GM12878 (cell line): ENCODE results near the gene OR5C1. TPM values are rescaled to one million over a fixed set of nuclear protein-coding genes. Genes with fewer than 3 reads are reported as not detected.
"Not testable (repeated sequence)": the region's sequence is repeated elsewhere in the genome, so short reads cannot be mapped to it uniquely, and the experiment has no call there.

Source experiments
- ATAC-seq: fragments of 200-7000 bp; cut with Tn5 transposase; 3 replicates; pipeline ENCODE4 v1.9.1; 2020; ENCODE audit warnings: mild to moderate bottlenecking, moderate library complexity
- BruUV-seq: library from RNA; stranded (reverse); fragments of 400-500 nt; replicated peaks from 2 replicates; lab custom pipeline; 2021; lab: Mats Ljungman, UMichigan
- CTCF ChIA-PET: fragments of 300-600 bp; sonication (Branson Sonifier 250); formaldehyde crosslinking; extraction: SDS; loops from one replicate; lab custom pipeline; 2021; ENCODE audit warnings: inconsistent platforms; lab: Yijun Ruan, JAX
- POLR2A ChIA-PET: fragments of 350-600 bp; formaldehyde crosslinking; extraction: SDS; loops from one replicate; lab custom pipeline; 2021; ENCODE audit warnings: inconsistent platforms; lab: Charles Lee
- RAD21 ChIA-PET: fragments of 300-600 bp; sonication (Branson Sonifier 250); formaldehyde crosslinking; loops from one replicate; lab custom pipeline; 2023; ENCODE audit warnings: antibody characterized with exemption; ENCODE audit not compliant: unreplicated experiment; lab: Charles Lee
- SMC1A ChIA-PET: fragments of 300-600 bp; sonication (Branson Sonifier 250); formaldehyde crosslinking; loops from one replicate; lab custom pipeline; 2023; ENCODE audit not compliant: unreplicated experiment, uncharacterized antibody; lab: Charles Lee
- DNase-seq: peaks from one replicate; pipeline ENCODE4 v3.0.0-alpha.2; 2011; ENCODE audit warnings: low read depth, low spot score
- FAIRE-seq: peaks from 3 replicates; lab custom pipeline; 2011; peaks lifted over from hg19 to GRCh38; lab: Jason Lieb, UNC
- H2AFZ ChIP-seq: 2 replicates; pipeline ENCODE4 v1.6.0; 2011; ENCODE audit warnings: low read depth, low read length, control low read depth; ENCODE audit not compliant: control insufficient read depth
- H3K27ac ChIP-seq: 2 replicates; pipeline ENCODE4 v1.5.1; 2011; ENCODE audit warnings: control low read depth; ENCODE audit not compliant: control insufficient read depth, insufficient read depth
- H3K27me3 ChIP-seq, 2 experiments: replicated peaks in 1 of 2; 2 replicates each; pipeline versions ENCODE4 v1.6.0 to v1.6.1; 2011; ENCODE audit warnings: low read length in 1 of 2; ENCODE audit not compliant: control insufficient read depth in 2 of 2, insufficient read depth in 2 of 2
- H3K36me3 ChIP-seq, 2 experiments: 2 replicates each; pipeline ENCODE4 v1.5.1; 2011; ENCODE audit warnings: low read length in 1 of 2; ENCODE audit not compliant: control insufficient read depth in 2 of 2, insufficient read depth in 2 of 2
- H3K4me1 ChIP-seq: 2 replicates; pipeline ENCODE4 v1.6.1; 2011; ENCODE audit warnings: mild to moderate bottlenecking, low read length, moderate library complexity, mixed read lengths; ENCODE audit not compliant: control insufficient read depth, insufficient read depth
- H3K4me2 ChIP-seq: 2 replicates; pipeline ENCODE4 v1.6.0; 2011; ENCODE audit warnings: control low read depth; ENCODE audit not compliant: control insufficient read depth, insufficient read depth
- H3K4me3 ChIP-seq: fragments of 200-600 bp; sonication (generic); 2 replicates; pipeline ENCODE4 v1.5.1; 2016
- H3K79me2 ChIP-seq: 2 replicates; pipeline ENCODE4 v1.6.0; 2011; ENCODE audit warnings: low read length; ENCODE audit not compliant: control insufficient read depth, insufficient read depth
- H3K9ac ChIP-seq: 2 replicates; pipeline ENCODE4 v1.8.0; 2011; ENCODE audit warnings: low read length, control low read depth, mixed read lengths; ENCODE audit not compliant: control insufficient read depth, insufficient read depth
- H3K9me3 ChIP-seq: replicated peaks from 3 replicates; pipeline ENCODE4 v1.5.1; 2011; ENCODE audit warnings: mild to moderate bottlenecking, low read length; ENCODE audit not compliant: control insufficient read depth, insufficient read depth
- H4K20me1 ChIP-seq: 2 replicates; pipeline ENCODE4 v1.6.0; 2011; ENCODE audit not compliant: control insufficient read depth, insufficient read depth
- CEBPB ChIP-seq, 2 experiments: fragments of 150-350 bp in 1 of 2; IDR thresholded peaks; 2 replicates each; pipeline ENCODE4 v1.6.1; 2012 to 2014; ENCODE audit warnings: low read depth in 2 of 2, low read length in 2 of 2, borderline replicate concordance in 1 of 2, inconsistent platforms in 1 of 2
- CTCF ChIP-seq, 3 experiments: IDR thresholded peaks in 2 of 3; conservative IDR thresholded peaks in 1 of 3; 2 replicates each; pipeline ENCODE4 v1.5.1; 2011; ENCODE audit warnings: low read depth in 3 of 3, low read length in 3 of 3, mild to moderate bottlenecking in 3 of 3, control low read depth in 2 of 3, moderate library complexity in 2 of 3, inconsistent platforms in 1 of 3, mixed read lengths in 1 of 3; ENCODE audit not compliant: control insufficient read depth in 2 of 3, insufficient read depth in 1 of 3; ENCODE audit errors: extremely low read depth in 1 of 3
- FOXM1 ChIP-seq: IDR thresholded peaks from 2 replicates; pipeline ENCODE4 v1.6.1; 2012; ENCODE audit warnings: low read depth, mild to moderate bottlenecking, inconsistent platforms, low read length, moderate library complexity
- IKZF1 ChIP-seq: fragments of 450-650 bp; conservative IDR thresholded peaks from 2 replicates; pipeline ENCODE4 v1.6.1; 2017; ENCODE audit warnings: antibody characterized with exemption, mild to moderate bottlenecking
- IRF3 ChIP-seq: fragments of 450-650 bp; IDR thresholded peaks from 2 replicates; pipeline ENCODE4 v1.6.1; 2014; ENCODE audit warnings: mild to moderate bottlenecking
- POU2F2 ChIP-seq: IDR thresholded peaks from 3 replicates; pipeline ENCODE4 v1.6.1; 2011; ENCODE audit warnings: low read depth, mild to moderate bottlenecking, low read length, borderline replicate concordance
- RAD21 ChIP-seq: IDR thresholded peaks from 2 replicates; pipeline ENCODE4 v1.6.1; 2011; ENCODE audit warnings: mild to moderate bottlenecking, low read depth, low read length, moderate library complexity; ENCODE audit not compliant: insufficient read depth
- RB1 ChIP-seq: fragments of 450-650 bp; formaldehyde crosslinking; IDR thresholded peaks from 2 replicates; pipeline ENCODE4 v1.6.1; 2017; ENCODE audit warnings: mild to moderate bottlenecking, borderline replicate concordance
- RFX5 ChIP-seq: IDR thresholded peaks from 2 replicates; pipeline ENCODE4 v1.6.1; 2011; ENCODE audit warnings: low read depth, low read length, improper control_type of control experiment
- RUNX3 ChIP-seq: IDR thresholded peaks from 2 replicates; pipeline ENCODE4 v1.6.1; 2012; ENCODE audit warnings: low read length, inconsistent platforms
- SMC3 ChIP-seq: IDR thresholded peaks from 2 replicates; pipeline ENCODE4 v1.6.1; 2011; ENCODE audit warnings: low read length, improper control_type of control experiment, borderline replicate concordance
- YY1 ChIP-seq: IDR thresholded peaks from 2 replicates; pipeline ENCODE4 v1.6.1; 2011; ENCODE audit warnings: low read depth, mild to moderate bottlenecking, low read length
- WGBS: methylation state at CpG from one replicate; pipeline ENCODE4 v1.1.6; 2016; ENCODE audit warnings: low lambda C conversion rate; ENCODE audit not compliant: insufficient replicate concordance, insufficient coverage; ENCODE audit errors: missing lambda C conversion rate; 5-methylcytosine and 5-hydroxymethylcytosine counted together
- in situ Hi-C: fragments of 300-500 bp; cut with MboI; formaldehyde crosslinking; loops from 9 replicates; pipeline ENCODE4 v1.14.3; 2018; ENCODE audit warnings: mixed read lengths
- intact Hi-C: fragments of 100-400 bp; cut with micrococcal nuclease; formaldehyde crosslinking; loops from one replicate; pipeline ENCODE4 v1.14.2; 2022; ENCODE audit not compliant: unreplicated experiment
- polyA plus RNA-seq, 11 experiments: library from polyadenylated mRNA; depleted of rRNA in 4 of 11; unstranded in 6 of 11; stranded (reverse) in 5 of 11; fragments of >200 nt; fragmentation: Nextera tagmentation in 4 of 11; fragmentation: Illumina TruSeq in 1 of 11; extraction: Ambion mirVana in 4 of 11; extraction: Trizol in 1 of 11; gene quantifications; 1 replicate in 1 of 11; 2 replicates in 10 of 11; pipeline versions ENCODE4 v1.2.1 to v1.2.3, GENCODE V29; 2011 to 2016; ENCODE audit warnings: inconsistent platforms in 2 of 11, missing spikeins in 2 of 11, low read depth in 1 of 11
- total RNA-seq, 4 experiments: library from RNA; depleted of rRNA in 3 of 4; stranded (reverse); fragments of >200 nt in 3 of 4; fragmentation: Illumina TruSeq in 1 of 4; extraction: Trizol in 1 of 4; gene quantifications; 2 replicates each; pipeline versions ENCODE4 v1.2.1 to v1.2.3, GENCODE V29; 2013 to 2021

OR5C1 gene
- total and polyA plus RNA-seq, 10 of the 15 experiments (the other 5 are each of a cell fraction or from before 2014, with no cell fraction given), result not detected

- H3K4me1 ChIP-seq, H3K79me2 ChIP-seq, H3K4me2 ChIP-seq, H3K36me3 ChIP-seq, in situ Hi-C loops, POLR2A ChIA-PET, H2AFZ ChIP-seq, H4K20me1 ChIP-seq, FAIRE-seq, H3K4me3 ChIP-seq, BruUV-seq, ATAC-seq, H3K27me3 ChIP-seq, intact Hi-C loops, H3K9me3 ChIP-seq, DNase-seq, H3K27ac ChIP-seq, H3K9ac ChIP-seq: not testable (repeated sequence)
- RAD21 ChIA-PET, result interaction anchor here (1.4 kb wide), 1 partner anchor 345 kb away, joined by 5 read pairs; no protein-coding TSS in a partner anchor
- CTCF ChIA-PET, result interaction anchor here (0.6 to 5.4 kb wide), 11 partner anchors 18 to 1263 kb away, joined by 3 to 81 read pairs (median 5); no protein-coding TSS in a partner anchor
- WGBS, result 70% methylated on average over 7 of the region's 7 CpGs
- SMC1A ChIA-PET, result interaction anchor here (1.1 to 6.3 kb wide), 6 partner anchors 12 to 710 kb away, joined by 3 to 63 read pairs (median 6); no protein-coding TSS in a partner anchor
Observed at GRCh38 chr9:122809261-122809660, 20.5 kb downstream of the OR5C1 start.

GRCh38 chr9:122810306-122810946 is 21.7 kb downstream of the OR5C1 start:
- TF ChIP-seq FOXM1, result peak; percentile 56; the same call in 1 of the 2 replicates
- peak; percentile 33; the same call in 1 of the 3 replicates for TF ChIP-seq POU2F2
- TF ChIP-seq IRF3, result no peak
- no peak for TF ChIP-seq RFX5
- 0 out of 4 replicates have a peak, but pooled peaks of 1 of the 2 experiments have one; percentile 21 for TF ChIP-seq CEBPB (IDR thresholded peaks at IDR 0.05; ENCODE audit: borderline replicate concordance in 1 of 2, low read depth in 2 of 2, low read length in 2 of 2)
- peak; percentile 94 for TF ChIP-seq SMC3
- 0 out of 2 replicates have a peak, but pooled peaks have one; percentile 43 for TF ChIP-seq RB1
- no peak for TF ChIP-seq IKZF1
- peak; percentile 96 for TF ChIP-seq RAD21
- TF ChIP-seq RUNX3, result 0 out of 2 replicates have a peak, but pooled peaks have one; percentile 26
- TF ChIP-seq YY1, result peak; percentile 90
- peak; percentile 55 to 90 (median 83); a peak in 4 of 6 replicates for TF ChIP-seq CTCF (IDR thresholded peaks at IDR 0.05 in 2 of 3, conservative IDR thresholded peaks at IDR 0.05 in 1 of 3; ENCODE audit: control insufficient read depth in 2 of 3, extremely low read depth in 1 of 3, insufficient read depth in 1 of 3, low read depth in 3 of 3, low read length in 3 of 3)
- H3K36me3 ChIP-seq, result no peaks in the 10 kb centered on the region
- H3K4me1 ChIP-seq, result no peaks in the 10 kb centered on the region
- no peak overlapping the region for H3K4me2 ChIP-seq
- no peaks in the 10 kb centered on the region for H3K9me3 ChIP-seq
- ChIA-PET RAD21 (interaction anchor here (0.7 to 1.6 kb wide), 7 partner anchors 8 to 685 kb away, joined by 3 to 10 read pairs (median 4); no protein-coding TSS in a partner anchor), POLR2A (no interaction called here), SMC1A (interaction anchor here (0.7 to 6.3 kb wide), 8 partner anchors 8 to 716 kb away, joined by 3 to 63 read pairs (median 4); no protein-coding TSS in a partner anchor), CTCF (interaction anchor here (0.6 to 5.4 kb wide), 13 partner anchors 10 to 712 kb away, joined by 3 to 81 read pairs (median 7); no protein-coding TSS in a partner anchor)
- no peak overlapping the region for H3K9ac ChIP-seq
- WGBS, result 2% methylated on average over 8 of the region's 8 CpGs
- no peaks in the 10 kb centered on the region for H3K27me3 ChIP-seq
- FAIRE-seq (peak; percentile 96), ATAC-seq (peak; percentile 96), DNase-seq (peak; percentile 43)
- no peaks in the 10 kb centered on the region for H4K20me1 ChIP-seq
- intact Hi-C loops, result loop anchor here (1.0 to 2.0 kb wide), 5 partner anchors 311 to 712 kb away; no protein-coding TSS in a partner anchor
- no TSS peak for BruUV-seq
- no peak overlapping the region for H2AFZ ChIP-seq
- no peak overlapping the region for H3K27ac ChIP-seq
- H3K4me3 ChIP-seq, result no peak overlapping the region
- no peaks in the 10 kb centered on the region for H3K79me2 ChIP-seq
- in situ Hi-C loops, result loop anchor here (5.0 to 10.0 kb wide), 3 partner anchors 348 to 716 kb away; partner anchors contain the start of gene TTLL11
